Prostate gland (tissue), 2 donors: Measurements from ENCODE around the gene TBX4.

Source experiments
- POLR2AphosphoS5 ChIP-seq: sonication (generic); formaldehyde crosslinking; IDR thresholded peaks from one replicate; pipeline ENCODE4 v1.6.1; 2017; ENCODE audit warnings: antibody characterized with exemption
- TF ChIP-seq, protein P1 (sequence below), 4 experiments: fragments of 200-600 bp in 2 of 4; fragments of 450-650 bp in 2 of 4; sonication (generic) in 2 of 4; IDR thresholded peaks; 1 replicate in 3 of 4; 2 replicates in 1 of 4; pipeline ENCODE4 v1.5.1; 2016 to 2019; ENCODE audit warnings: antibody characterized with exemption in 4 of 4, mild to moderate bottlenecking in 2 of 4, moderate library complexity in 2 of 4

DNA sequence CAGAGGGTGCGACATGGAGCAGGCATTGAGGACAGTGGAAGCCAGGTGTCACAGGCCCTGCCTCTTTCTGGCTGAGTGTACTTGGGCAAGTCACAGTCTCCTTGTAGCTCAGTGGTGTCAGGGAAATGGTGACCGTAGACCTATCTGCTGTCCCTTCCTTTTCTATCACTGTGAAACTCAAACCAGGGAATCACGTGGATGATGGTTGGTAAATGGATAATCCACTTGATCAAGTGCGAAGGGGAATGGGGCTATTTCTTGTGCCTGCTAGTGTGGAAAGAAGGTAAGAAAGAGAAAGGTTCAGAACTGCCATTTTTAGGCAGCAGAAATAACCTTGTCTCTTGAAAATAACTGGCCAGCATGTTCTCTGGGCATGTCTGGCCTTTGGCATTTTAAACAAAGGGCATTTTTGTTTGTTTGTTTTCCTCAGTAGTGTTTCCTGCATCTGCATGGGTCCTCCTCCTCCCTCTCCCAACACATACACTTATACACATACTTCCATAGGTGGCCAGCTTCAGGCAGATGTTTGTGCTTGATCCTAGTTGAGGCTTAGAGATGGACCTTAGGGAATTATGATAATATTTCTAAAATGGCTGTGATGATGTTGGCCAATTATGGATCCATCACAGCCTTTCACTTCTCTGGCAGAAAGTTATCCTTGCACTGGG, 7.1 kb downstream of the TBX4 start:
- TF ChIP-seq POLR2AphosphoS5 = no peak
- TF ChIP-seq, protein P1, sequence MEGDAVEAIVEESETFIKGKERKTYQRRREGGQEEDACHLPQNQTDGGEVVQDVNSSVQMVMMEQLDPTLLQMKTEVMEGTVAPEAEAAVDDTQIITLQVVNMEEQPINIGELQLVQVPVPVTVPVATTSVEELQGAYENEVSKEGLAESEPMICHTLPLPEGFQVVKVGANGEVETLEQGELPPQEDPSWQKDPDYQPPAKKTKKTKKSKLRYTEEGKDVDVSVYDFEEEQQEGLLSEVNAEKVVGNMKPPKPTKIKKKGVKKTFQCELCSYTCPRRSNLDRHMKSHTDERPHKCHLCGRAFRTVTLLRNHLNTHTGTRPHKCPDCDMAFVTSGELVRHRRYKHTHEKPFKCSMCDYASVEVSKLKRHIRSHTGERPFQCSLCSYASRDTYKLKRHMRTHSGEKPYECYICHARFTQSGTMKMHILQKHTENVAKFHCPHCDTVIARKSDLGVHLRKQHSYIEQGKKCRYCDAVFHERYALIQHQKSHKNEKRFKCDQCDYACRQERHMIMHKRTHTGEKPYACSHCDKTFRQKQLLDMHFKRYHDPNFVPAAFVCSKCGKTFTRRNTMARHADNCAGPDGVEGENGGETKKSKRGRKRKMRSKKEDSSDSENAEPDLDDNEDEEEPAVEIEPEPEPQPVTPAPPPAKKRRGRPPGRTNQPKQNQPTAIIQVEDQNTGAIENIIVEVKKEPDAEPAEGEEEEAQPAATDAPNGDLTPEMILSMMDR (IDR thresholded peaks at IDR 0.05) = no peak
